ENCODE results near the gene AP4S1.

The AP4S1 gene

GRCh38 chr14:31139301-31139847 lies 113.9 kb downstream of the AP4S1 start:
- no peak for DNase-seq

- DNase-seq, result no peak
These were observed 117.1 kb downstream of the AP4S1 start for GRCh38 chr14:31142455-31143087.

Measured in AML-193 (cell line).